ENCODE results near the gene CCNG2.

The CCNG2 gene

DNA sequence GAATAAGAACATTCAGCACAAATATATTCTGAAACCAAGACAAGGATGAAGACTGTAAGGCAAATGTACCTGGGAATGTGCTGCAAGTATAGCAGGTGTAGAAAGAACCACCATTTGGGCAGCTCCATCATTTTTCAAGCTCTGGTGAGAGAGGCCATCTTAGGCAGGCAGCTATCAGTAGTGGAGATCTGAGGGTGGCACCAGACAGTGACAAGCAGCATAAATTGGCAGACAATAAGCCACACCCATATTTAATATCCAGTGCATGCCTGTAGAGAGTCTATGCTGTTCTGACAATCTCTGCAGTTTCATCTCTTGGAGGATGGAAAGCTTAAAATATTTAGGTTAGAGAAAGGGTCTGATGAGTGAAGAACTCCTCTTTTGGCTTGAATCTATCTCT, 22.5 kb downstream of the CCNG2 start:
- DNase-seq: no peak

DNA sequence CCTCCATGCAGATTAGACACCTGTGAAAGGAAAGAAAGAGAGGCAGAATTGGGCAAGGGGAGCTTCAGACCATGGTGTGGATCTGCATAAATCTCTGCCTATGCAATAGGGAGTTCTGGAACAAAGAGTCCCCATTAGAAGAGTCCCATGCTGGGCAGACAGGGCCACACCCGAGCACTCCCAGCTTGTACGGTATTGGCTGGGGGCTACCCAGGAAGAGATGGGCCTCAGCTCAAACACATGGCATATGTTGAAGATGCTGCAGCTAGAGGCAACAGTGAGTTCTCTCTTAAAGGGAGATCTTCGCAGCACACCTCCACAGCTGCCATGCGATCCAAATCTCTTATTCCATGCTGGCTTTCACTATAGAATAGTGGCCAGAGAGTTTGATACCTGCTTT, 24.7 kb downstream of the CCNG2 start:
- DNase-seq: no peak

- DNase-seq: no peak
These were observed 26.9 kb downstream of the CCNG2 start for GRCh38 chr4:77183777-77184420.

DNA sequence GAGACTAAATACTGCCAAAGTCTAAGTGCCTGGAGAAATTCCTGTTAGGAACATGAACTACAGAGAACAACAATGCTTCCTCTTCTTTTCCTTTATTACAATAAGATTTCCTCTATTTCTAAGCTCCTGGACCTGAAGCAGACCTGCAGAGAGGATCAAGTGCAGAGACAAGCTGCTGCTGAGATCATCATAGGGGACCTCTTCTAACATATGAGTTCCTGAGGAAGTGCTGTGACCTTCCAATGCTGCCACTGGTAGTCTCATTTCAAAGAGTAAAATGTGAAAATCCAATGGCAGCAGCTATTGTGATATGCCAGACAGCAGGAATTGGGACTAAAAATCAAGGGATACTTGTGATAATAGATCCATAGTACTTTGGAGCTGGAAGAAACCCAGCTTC, 28.0 kb downstream of the CCNG2 start:
- no peak for DNase-seq

GRCh38 chr4:77185686-77186085, 28.7 kb downstream of the CCNG2 start:
- no peak for DNase-seq

GRCh38 chr4:77187322-77187721, 30.3 kb downstream of the CCNG2 start:
- DNase-seq: no peak

- no peak for DNase-seq
These were observed 31.7 kb downstream of the CCNG2 start for GRCh38 chr4:77188498-77189220.

DNA sequence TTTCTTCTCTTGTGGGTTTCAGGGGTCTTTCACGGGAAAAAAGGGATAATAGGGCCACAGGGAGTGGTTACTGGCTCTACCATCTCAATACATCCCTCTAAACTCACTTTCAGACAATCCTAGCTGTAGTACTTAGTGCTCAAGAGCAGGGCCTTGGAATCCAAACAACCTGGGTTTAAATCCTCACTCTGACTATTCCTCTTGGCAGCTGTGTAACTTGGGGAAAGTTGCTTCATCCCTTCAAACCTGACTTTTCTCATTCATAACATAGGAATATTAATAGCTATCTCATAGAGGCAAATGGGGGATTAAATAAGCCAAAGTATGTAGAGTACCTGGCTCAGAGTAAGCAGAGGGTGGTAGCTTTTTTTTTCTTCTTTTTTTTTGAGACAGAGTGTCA, 32.4 kb downstream of the CCNG2 start:
- DNase-seq: no peak

- DNase-seq: no peak
These were observed 33.0 kb downstream of the CCNG2 start for GRCh38 chr4:77190053-77190452.

DNA sequence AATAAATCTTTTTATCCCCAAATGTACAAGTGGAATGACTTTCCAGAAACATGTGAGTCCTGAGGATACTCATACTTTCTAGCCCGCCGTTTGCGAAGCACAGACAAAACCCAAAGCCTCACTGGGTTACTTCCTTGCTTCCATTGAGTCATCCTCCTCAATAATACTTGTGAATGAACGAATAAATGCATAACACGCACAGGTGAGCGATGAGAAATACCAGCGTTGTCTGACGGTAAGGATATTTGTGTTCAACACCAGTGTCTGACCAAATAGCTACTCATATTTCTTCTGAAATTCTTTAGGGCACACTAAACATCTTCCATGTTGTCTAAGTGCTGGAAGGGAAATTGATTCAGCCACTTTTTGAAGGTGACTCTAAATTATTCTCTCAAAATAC, 36.0 kb downstream of the CCNG2 start:
- no peak for DNase-seq

DNA sequence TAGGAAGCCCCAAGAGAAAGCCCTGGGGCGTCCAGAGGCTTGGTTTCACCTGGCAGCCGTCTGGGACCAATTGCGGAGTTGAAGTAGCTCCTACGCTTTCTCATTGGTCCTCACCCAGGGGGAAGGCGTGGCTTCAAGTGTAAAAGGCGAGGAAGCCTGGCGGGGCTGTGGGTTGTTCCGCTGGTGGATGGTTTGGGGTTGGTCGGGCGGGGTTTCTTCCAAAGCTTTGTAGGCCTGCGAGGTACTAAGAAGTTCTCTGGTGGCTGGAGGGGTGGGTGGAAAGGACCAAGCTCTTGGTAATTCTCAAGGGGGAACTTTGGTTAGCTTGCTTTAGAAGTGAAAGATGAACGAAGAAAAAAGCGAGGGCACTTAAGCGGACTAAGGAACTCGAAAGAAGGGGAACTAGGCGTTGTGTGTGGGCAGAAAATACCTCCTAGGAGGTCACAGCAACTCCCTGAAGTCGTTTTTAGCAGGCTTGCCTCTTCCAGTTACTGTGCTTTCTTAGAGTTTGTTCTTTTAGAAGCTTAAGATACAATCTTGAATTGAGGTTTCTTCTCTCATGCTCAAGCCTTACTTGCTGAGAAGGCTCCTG, 36.6 kb downstream of the CCNG2 start:
- DNase-seq: peak; percentile 48

DNA sequence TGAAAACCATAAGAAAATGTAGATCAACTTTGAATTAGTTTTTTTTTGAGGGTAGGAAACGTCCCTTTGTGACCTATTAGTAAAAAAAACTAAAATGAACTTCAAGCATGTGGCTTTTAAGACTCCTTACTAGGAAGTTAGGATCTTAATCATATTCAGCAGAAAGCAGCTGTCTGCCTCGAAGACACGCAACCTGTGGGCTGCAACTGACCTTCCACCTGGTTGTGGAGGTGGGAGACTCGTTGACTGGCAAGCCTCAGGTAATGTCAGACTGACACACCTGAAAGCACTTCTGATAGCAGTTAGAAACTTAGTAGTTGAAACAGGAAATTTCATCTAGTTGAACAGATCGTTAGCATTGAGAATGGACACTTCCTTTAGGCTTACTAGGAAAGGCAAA, 37.4 kb downstream of the CCNG2 start:
- no peak for DNase-seq

DNA sequence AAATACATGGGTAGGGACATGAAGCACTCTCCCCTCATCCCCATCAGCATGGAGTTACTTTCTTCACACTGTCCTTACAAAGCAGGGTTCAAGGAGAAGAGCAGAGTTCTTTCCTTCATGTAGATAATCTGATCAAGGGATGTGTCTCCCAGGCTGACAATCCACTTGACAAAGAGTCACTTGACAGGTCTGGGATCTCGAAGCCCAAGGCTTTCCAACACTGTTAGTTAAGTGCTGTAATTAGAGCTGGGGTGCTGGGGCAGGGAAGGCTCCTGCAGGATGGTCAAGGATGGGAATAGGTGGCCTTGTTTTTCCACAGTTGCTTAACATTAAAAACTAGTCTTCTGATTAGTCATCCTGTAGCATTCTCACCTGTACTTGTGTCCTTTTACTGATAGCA, 38.0 kb downstream of the CCNG2 start:
- no peak for DNase-seq

DNA sequence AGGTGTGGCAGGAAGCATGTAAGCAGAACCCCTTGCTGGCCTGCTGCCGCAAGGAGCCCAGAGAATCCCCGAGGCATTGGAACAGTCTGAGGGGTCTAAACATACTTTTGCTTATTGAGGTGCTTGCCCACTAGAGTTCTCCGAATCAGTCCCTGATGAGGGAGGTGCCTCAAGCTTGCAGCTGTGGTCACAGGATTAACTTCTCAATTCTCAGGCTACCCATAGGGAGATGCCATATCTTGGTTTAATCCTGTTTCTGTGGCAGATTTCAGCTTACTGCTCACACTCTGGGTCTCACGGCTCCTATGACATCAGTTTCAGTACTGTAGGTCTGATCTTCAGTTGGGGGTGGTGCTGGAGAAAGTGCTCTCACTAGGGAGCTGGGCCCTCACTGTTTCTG, 39.9 kb downstream of the CCNG2 start:
- DNase-seq: no peak

DNA sequence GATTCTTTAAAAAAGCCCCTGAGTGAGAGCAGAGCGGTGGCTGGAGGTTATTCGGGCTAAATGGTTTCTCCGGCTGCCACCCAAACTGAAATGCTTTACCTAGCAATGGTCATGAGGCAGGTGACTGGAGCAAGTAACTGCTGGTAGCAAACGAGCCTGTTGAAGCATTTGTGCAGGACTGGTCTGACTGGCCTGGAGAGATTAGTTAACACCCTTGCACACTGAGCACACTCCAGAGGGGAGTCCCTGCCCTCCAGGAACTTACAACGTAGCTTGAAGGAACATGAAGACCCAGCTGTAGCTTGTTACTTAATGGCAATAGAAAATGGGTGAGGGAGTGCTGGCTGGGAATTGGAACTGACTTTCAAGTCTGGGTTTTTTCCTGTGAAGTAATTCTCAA, 40.4 kb downstream of the CCNG2 start:
- no peak for DNase-seq

DNA sequence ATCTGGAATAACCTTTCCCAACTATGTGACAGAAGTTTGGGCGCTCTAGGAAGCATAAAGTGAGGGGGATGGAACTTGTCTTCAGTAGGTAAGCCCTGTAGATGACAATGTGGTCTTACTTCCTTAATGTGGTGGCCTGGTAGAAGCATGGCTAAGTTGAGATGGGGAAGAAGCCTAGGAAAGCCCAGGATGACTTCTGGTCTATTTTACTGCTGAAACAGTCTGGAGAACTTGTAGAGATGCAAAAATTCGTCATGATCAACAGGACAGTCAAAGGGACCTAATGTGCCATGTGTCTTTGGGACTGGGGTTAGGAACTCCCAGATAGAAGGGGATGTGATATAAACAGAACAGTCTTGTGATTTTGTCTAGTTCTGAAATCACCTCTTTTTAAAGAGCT, 40.8 kb downstream of the CCNG2 start:
- no peak for DNase-seq

DNA sequence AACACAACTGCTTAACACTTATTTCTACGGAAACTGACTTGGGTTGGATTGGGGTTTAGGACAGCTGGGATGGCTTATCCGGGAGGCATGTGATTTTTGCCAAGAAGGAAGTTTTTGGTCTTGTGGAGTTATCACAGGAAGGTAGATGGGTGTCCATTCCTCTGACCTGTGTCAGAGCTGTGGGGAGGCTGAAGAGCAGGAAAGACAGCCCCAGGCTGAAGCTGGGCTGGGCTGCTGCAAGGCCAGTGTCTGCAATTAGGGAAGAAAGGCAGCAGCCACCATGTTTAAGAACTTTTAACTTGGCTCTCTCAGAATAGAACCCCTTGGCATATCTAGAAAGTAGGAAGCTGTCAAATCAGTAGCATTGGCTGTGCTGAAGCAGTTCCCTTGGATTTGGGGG, 42.3 kb downstream of the CCNG2 start:
- DNase-seq: no peak

DNA sequence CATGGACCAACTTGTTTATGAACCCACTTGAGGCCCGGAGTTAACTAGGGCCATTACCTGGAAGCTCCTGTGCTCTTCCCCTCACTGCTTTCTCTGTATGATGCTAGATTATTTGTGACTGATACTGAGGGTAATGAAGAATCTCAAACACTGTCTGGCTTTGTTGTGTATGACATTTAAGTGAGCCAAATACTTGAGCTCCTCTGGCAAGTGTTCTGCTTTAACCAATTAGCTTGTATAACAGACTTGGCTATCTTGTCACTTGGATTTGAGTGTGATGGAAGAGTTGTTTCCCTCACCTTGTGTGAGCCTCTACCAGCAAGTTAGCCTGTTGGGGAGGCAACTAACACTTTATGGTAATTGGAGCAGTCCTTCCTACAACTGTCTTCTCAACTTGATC, 42.7 kb downstream of the CCNG2 start:
- no peak for DNase-seq

DNA sequence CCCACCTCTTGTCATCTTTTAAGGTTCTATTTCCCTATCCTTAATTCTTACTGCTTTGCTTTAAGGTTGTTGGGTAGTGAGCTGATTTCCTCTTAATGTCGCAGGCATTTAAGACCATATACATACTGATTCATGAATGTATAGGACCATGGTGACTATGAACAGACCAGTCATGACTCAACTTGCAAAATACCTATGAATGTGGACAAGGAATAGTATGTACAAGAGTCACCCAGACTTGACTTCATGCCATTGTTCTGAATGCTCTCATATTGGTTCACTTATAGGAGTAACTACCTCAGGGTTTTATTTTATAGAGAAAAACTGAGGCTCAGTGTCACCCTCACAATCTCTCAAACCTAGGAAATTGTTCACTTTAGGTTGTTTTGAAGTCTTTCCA, 44.3 kb downstream of the CCNG2 start:
- no peak for DNase-seq

DNA sequence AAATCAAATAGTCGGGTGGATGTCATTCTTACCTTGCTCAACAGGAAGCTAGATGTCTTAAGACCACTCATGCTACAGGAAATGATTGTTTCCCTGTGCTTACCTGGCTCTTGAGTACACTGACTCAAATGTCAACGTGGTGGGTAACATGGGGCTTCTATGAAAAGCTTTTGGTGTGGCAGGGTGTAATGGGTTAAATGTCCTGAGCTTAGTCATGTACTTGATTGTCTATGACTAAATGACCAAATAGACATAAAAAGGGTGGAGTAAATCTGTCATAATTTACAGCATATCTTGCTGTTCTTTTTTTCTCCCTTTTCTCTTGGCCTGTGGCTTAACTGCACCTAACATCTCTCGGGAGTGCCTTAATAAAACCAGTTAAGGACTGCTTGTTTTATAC, 44.9 kb downstream of the CCNG2 start:
- no peak for DNase-seq

- no peak for DNase-seq
These were observed 45.5 kb downstream of the CCNG2 start for GRCh38 chr4:77202491-77202890.

DNA sequence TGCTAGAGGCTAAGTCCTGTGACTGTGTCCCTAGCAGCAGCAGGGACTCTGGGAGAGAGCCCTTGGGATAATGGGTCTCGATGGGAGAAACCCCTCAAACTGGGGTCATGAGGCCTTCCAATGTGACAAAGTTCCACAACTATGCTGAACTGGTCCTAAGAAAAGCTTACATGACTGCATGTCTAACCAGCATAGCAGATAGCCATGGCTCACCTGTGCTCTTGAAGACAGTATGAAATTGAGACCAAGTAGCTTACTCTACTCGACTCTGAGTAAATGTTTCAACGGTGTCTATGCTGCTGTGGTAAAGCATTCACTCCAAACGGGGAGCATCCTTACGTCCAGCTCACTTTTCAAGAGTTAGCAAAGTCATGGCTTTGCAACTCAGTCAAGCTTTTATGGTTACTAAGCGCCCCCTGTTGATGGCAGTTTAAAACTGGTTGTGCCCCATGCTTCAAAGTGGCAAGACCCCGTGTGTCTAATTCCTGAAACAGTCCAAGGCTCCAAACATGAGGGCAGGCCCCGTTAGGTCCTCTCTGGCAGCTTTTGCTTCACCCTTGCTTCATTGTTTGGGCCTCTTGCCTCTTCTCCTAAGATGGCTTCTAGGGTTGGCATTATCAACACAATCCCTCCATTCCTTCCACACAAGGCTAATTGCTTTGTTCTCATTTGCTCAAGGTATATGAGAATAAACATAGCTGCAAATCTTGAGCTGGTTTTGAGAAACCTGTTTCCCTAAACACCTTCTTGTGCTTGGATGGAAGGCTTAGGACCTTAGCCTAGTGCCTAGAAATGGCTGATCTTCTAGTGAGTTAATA, 46.6 kb downstream of the CCNG2 start:
- DNase-seq: peak; percentile 67

DNA sequence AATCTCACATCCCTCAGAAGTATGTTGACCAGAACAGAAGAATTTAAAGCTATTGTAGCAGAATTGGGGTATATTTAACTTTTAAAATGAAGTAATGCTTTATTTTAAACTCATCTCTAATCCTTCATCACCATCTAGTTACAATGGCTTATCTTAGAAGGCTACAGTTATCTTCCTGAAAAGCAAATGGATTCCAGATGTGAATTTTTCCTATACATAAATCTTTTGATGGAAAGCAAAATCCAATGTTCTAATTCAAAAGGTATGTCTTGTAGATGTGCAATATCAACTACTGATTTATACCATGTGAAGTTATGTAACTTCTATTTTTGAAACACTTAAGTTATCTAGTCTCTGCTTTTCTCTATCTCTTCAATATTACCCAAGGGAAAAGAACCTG, 47.6 kb downstream of the CCNG2 start:
- no peak for DNase-seq

DNA sequence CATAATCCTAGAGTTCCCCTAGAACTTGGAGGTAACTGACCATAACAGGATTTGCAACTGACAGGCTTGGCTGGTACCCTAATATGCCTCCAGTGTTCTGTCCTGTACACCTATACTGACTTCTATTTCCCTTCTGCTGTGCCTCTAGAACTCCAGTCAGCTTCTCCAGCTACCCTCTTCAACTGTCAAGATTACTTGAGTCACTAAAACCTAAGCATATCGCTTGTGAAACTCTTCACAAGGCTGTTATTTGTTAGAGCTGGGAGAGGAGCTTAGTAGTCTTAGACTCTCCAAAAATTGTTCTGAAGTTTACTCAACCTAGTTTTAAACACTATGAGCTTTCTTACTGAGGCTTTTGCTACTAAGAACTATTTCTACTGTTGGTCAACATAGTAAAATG, 52.0 kb downstream of the CCNG2 start:
- no peak for DNase-seq
